CD14-positive monocyte (primary cell): ENCODE data around the gene BRMS1L. TPM values are rescaled to one million over a fixed set of nuclear protein-coding genes. Genes with fewer than 3 reads are reported as not detected.

Source experiments
- DNase-seq, 3 donors: peaks; one replicate each; pipeline ENCODE4 v3.0.0-alpha.2; 2011 to 2022
- H2AFZ ChIP-seq: 2 replicates; pipeline ENCODE4 v1.6.0; 2012; ENCODE audit warnings: mild to moderate bottlenecking, low read depth, low read length, inconsistent platforms; ENCODE audit not compliant: insufficient read depth, poor library complexity, severe bottlenecking
- H3K27ac ChIP-seq, 2 donors: 1 replicate in 1 of 2; 2 replicates in 1 of 2; pipeline ENCODE4 v1.5.1; 2012 to 2013; ENCODE audit warnings: low read length in 2 of 2, control low read depth in 1 of 2, inconsistent platforms in 1 of 2, low read depth in 1 of 2, mild to moderate bottlenecking in 1 of 2
- H3K27me3 ChIP-seq, 2 donors: one replicate each; pipeline versions ENCODE4 v1.6.0 to v1.6.1; 2011 to 2013; ENCODE audit warnings: low read length in 2 of 2; ENCODE audit not compliant: control insufficient read depth in 2 of 2, insufficient read depth in 2 of 2
- H3K36me3 ChIP-seq, 2 donors: replicated peaks in 1 of 2; 1 replicate in 1 of 2; 2 replicates in 1 of 2; pipeline versions ENCODE4 v1.5.1 to v1.6.1; 2012 to 2013; ENCODE audit warnings: low read length in 2 of 2, control low read depth in 1 of 2, inconsistent platforms in 1 of 2, mild to moderate bottlenecking in 1 of 2; ENCODE audit not compliant: insufficient read depth in 2 of 2, control insufficient read depth in 1 of 2
- H3K4me1 ChIP-seq, 2 donors: 1 replicate in 1 of 2; 2 replicates in 1 of 2; pipeline versions ENCODE4 v1.5.1 to v1.6.1; 2012 to 2013; ENCODE audit warnings: low read length in 2 of 2, control low read depth in 1 of 2, inconsistent platforms in 1 of 2, mild to moderate bottlenecking in 1 of 2, moderate library complexity in 1 of 2; ENCODE audit not compliant: insufficient read depth in 2 of 2, control insufficient read depth in 1 of 2
- H3K4me2 ChIP-seq: replicated peaks from 2 replicates; pipeline ENCODE3; 2012; ENCODE audit warnings: low read length, moderate library complexity, mild to moderate bottlenecking; ENCODE audit not compliant: poor library complexity, severe bottlenecking; ENCODE audit errors: extremely low read depth
- H3K4me3 ChIP-seq, 3 experiments: fragments of 200-600 bp in 1 of 3; sonication (generic) in 1 of 3; replicated peaks in 1 of 3; 1 replicate in 2 of 3; 2 replicates in 1 of 3; pipeline ENCODE4 v1.5.1; 2011 to 2013; ENCODE audit warnings: low read length in 3 of 3, mild to moderate bottlenecking in 3 of 3, control low read depth in 2 of 3, low read depth in 2 of 3, inconsistent platforms in 1 of 3, moderate library complexity in 1 of 3
- H3K79me2 ChIP-seq: 2 replicates; pipeline ENCODE4 v1.6.0; 2012; ENCODE audit warnings: mild to moderate bottlenecking, control low read depth, inconsistent platforms, low read length, moderate library complexity; ENCODE audit not compliant: insufficient read depth
- H3K9ac ChIP-seq: 2 replicates; pipeline ENCODE4 v1.6.0; 2017; ENCODE audit warnings: low read length, mild to moderate bottlenecking; ENCODE audit not compliant: insufficient read depth, poor library complexity, severe bottlenecking
- H3K9me3 ChIP-seq, 2 donors: replicated peaks in 1 of 2; 1 replicate in 1 of 2; 2 replicates in 1 of 2; pipeline versions ENCODE4 v1.5.1 to v1.6.1; 2012 to 2013; ENCODE audit warnings: low read length in 2 of 2, control low read depth in 1 of 2; ENCODE audit not compliant: control insufficient read depth in 1 of 2, insufficient read depth in 1 of 2
- H4K20me1 ChIP-seq: 2 replicates; pipeline ENCODE4 v1.6.0; 2012; ENCODE audit warnings: mild to moderate bottlenecking, low read length, control low read depth, moderate library complexity; ENCODE audit not compliant: insufficient read depth
- H3K27ac Mint-ChIP-seq, 7 donors: one replicate each; pipeline ENCODE4 v1.8.0; 2020; ENCODE audit warnings: mild to moderate bottlenecking in 7 of 7, mixed read lengths in 7 of 7, moderate library complexity in 6 of 7, inconsistent platforms in 2 of 7
- H3K27me3 Mint-ChIP-seq, 3 donors: one replicate each; pipeline ENCODE4 v1.8.0; 2021 to 2022; ENCODE audit warnings: low read depth in 3 of 3, mild to moderate bottlenecking in 3 of 3, mixed read lengths in 3 of 3, moderate library complexity in 3 of 3, inconsistent platforms in 1 of 3
- H3K36me3 Mint-ChIP-seq, 2 donors: one replicate each; pipeline ENCODE4 v1.8.0; 2020; ENCODE audit warnings: mixed read lengths in 2 of 2, inconsistent platforms in 1 of 2, mild to moderate bottlenecking in 1 of 2
- H3K4me1 Mint-ChIP-seq: one replicate; pipeline ENCODE4 v1.8.0; 2020; ENCODE audit warnings: mild to moderate bottlenecking, mixed read lengths
- H3K4me3 Mint-ChIP-seq, 2 donors: one replicate each; pipeline ENCODE4 v1.8.0; 2020; ENCODE audit warnings: mild to moderate bottlenecking in 2 of 2, mixed read lengths in 2 of 2, moderate library complexity in 1 of 2
- H3K9me3 Mint-ChIP-seq, 7 donors: one replicate each; pipeline ENCODE4 v1.8.0; 2020 to 2022; ENCODE audit warnings: mixed read lengths in 7 of 7, mild to moderate bottlenecking in 6 of 7, moderate library complexity in 6 of 7, inconsistent platforms in 2 of 7
- CTCF ChIP-seq: fragments of 200-600 bp; IDR thresholded peaks from one replicate; pipeline ENCODE4 v1.8.0; 2022; ENCODE audit warnings: antibody characterized with exemption, mild to moderate bottlenecking
- WGBS: methylation state at CpG from one replicate; pipeline ENCODE4 v1.1.5; 2013; ENCODE audit warnings: missing lambda C conversion rate; ENCODE audit not compliant: insufficient coverage; 5-methylcytosine and 5-hydroxymethylcytosine counted together
- intact Hi-C, 2 donors: fragments of 100-400 bp; cut with micrococcal nuclease; formaldehyde crosslinking; loops; one replicate each; pipeline versions ENCODE4 v1.15.0 to v1.15.1; 2023
- polyA plus RNA-seq, 3 donors: library from polyadenylated mRNA; depleted of rRNA in 1 of 3; unstranded in 2 of 3; stranded (reverse) in 1 of 3; fragments of 300-500 nt in 2 of 3; fragments of >200 nt in 1 of 3; fragmentation: Illumina TruSeq in 2 of 3; gene quantifications; 1 replicate in 2 of 3; 2 replicates in 1 of 3; pipeline ENCODE4 v1.2.3, GENCODE V29; 2012 to 2021

Gene BRMS1L
- polyA plus RNA-seq, 3 donors, result 0.86 to 2.1 (median 1.7) TPM

GRCh38 chr14:35855876-35856481 lies 29.8 kb downstream of the BRMS1L start:
- DNase-seq, result no peak
- Histone ChIP-seq H3K27me3 (no peaks in the 10 kb centered on the region), H3K4me2 (no peak overlapping the region), H4K20me1 (no peaks in the 10 kb centered on the region), H3K9me3 (no peaks in the 10 kb centered on the region), H3K27ac (no peak overlapping the region), H3K4me1 (peaks cover 4 to 10% of the 10 kb centered on the region in 2 donors), H3K9ac (no peak overlapping the region), H3K79me2 (no peaks in the 10 kb centered on the region), H2AFZ (no peak overlapping the region), H3K36me3 (no peaks in the 10 kb centered on the region), H3K4me3 (no peak overlapping the region)
- Mint-ChIP-seq H3K9me3 (peaks cover 0 to 5% (median 0%) of the 10 kb centered on the region in 7 donors), H3K27me3 (peaks cover 0 to 2% (median 0%) of the 10 kb centered on the region in 3 donors), H3K36me3 (peaks cover 18 to 24% of the 10 kb centered on the region in 2 donors), H3K27ac (no peak overlapping the region), H3K4me3 (no peak overlapping the region), H3K4me1 (peaks cover 12% of the 10 kb centered on the region)
- intact Hi-C loops, result no loop called here
- TF ChIP-seq CTCF, result no peak
- WGBS, result 14% methylated on average over 2 of the region's 6 CpGs

- Histone ChIP-seq H3K9me3 (no peaks in the 10 kb centered on the region), H3K4me3 (no peak overlapping the region), H3K36me3 (peaks cover 0 to 13% of the 10 kb centered on the region in 2 donors), H3K9ac (no peak overlapping the region), H3K4me1 (peaks cover 4 to 10% of the 10 kb centered on the region in 2 donors), H4K20me1 (no peaks in the 10 kb centered on the region), H3K79me2 (no peaks in the 10 kb centered on the region), H3K27ac (no peak overlapping the region), H3K27me3 (no peaks in the 10 kb centered on the region), H3K4me2 (no peak overlapping the region), H2AFZ (no peak overlapping the region)
- Mint-ChIP-seq H3K4me1 (peaks cover 12% of the 10 kb centered on the region), H3K9me3 (no peaks in the 10 kb centered on the region), H3K27me3 (no peaks in the 10 kb centered on the region), H3K36me3 (peaks cover 22 to 23% of the 10 kb centered on the region in 2 donors), H3K4me3 (no peak overlapping the region), H3K27ac (peak overlapping the region in 2 of 7 donors; percentile 58 to 62)
- no peak for DNase-seq
- TF ChIP-seq CTCF, result no peak
- WGBS, result 94% methylated on average over 2 of the region's 7 CpGs
- intact Hi-C loops, result no loop called here
These were observed 32.5 kb downstream of the BRMS1L start for GRCh38 chr14:35858521-35859209.
